Stimulated activated CD8-positive, alpha-beta memory T cell treated with anti-CD3 and anti-CD28 coated beads, Interleukin-15, amount 100 ng/mL, for 1 hour (primary cell): ENCODE data around the gene TXN.
A peak's percentile ranks its signal among the peaks of the same experiment; 100 is the strongest.

Experiments used
- DNase-seq: peaks from one replicate; pipeline ENCODE4 v3.0.0-alpha.2; 2020; ENCODE audit warnings: low read depth

TXN gene

DNA sequence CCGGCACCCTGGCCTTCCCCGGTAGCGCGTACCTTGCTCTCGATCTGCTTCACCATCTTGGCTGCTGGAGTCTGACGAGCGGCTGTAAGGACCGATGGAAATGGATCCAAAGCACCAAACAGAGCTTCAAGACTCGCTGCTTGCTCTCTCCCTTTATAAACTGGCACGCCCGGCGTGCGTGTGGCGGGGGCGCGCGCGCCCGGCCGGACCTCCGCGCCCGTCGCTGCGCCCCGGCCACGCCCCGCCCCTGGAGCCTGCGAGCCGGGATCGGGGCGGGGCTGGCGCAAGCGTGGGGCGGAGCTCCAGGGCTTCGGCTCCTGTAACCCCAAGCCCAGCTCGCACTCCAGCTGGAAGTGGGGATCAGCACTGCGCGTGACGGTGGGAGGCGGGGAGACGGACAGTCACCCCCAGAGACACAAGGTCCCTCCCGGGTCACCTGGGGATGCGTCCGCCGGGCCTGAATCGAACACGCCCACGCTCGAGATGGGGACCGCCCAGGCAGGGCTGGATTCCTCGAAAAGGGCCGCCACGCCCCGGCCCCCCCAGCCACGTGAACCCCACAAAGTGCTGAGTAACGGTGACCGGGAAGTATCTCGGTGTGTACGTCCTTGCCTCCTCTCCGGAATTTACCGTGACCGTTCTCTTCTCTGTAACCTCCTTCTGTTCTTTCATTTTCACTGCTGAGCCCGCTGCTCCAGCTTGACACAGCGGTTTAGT is at the start of gene TXN:
Gene TXN (minus strand): TSS at position 128 of the 717 bp plus-strand sequence. CDS start 72 bp downstream, at position 56.
- peak; percentile 60 for DNase-seq

DNA sequence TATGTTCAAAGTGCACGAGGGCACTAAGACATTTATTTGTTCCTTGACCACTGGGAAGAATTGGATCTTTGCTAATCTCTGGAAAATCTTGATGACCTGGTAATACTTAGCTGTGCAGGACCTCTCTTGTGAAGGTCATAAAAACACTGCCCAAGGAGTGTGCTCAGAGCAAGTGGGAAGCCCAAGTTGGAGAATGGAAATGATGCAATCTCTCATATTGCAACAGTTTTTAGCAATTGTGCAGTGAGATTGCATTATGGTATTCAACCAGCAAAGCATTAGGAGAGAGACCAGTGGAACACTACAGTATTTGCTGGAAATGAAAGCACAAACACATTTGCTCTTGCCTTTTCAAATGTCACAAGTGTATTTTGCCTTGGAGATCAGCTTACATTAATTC is 46.8 kb upstream of the TXN start:
- no peak for DNase-seq

DNA sequence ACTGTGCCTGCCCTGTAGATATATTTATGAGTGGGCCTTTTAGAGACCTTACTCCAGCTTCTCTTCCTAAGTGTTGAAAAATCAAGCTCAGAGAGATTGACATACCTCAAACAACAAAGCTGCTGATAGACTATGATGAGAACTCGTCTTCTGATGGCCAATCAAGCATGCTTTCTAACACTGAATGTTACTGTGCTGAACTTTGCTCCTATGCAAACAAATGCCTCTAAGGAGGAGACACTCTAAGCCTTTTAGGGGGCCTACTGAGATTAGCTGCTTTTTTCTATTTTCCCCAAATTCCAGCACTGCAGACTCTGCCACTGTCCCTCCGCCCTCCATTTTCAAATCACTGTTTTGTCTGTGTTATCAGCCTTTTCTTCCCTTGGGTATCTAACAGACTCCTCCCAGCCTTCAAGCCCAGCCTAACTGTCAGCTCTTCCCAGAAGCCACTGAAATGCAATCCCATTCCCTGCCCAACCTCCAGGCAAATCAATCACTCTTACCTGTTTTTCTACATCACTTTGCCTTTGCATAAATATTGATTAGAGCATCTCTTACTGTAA is 41.8 kb upstream of the TXN start:
- DNase-seq: no peak

DNA sequence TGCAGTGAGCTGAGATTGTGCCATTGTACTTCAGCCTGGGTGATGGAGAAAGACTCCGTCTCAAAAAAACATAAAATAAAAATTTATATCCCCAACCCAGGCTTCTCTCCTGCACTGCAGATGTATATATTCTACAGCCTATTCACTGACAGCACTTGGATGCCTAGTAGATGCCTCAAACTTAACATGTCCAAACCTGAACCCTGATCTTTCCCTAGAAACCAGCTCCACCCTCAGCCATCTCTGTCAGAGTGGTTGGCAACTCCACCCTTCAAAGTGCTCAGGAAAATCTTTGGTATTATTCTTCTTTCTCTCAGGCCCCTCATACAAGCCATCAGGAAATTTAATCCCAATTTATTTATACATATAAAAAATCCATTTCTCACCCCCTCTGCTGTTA is 36.9 kb upstream of the TXN start:
- DNase-seq: no peak

DNA sequence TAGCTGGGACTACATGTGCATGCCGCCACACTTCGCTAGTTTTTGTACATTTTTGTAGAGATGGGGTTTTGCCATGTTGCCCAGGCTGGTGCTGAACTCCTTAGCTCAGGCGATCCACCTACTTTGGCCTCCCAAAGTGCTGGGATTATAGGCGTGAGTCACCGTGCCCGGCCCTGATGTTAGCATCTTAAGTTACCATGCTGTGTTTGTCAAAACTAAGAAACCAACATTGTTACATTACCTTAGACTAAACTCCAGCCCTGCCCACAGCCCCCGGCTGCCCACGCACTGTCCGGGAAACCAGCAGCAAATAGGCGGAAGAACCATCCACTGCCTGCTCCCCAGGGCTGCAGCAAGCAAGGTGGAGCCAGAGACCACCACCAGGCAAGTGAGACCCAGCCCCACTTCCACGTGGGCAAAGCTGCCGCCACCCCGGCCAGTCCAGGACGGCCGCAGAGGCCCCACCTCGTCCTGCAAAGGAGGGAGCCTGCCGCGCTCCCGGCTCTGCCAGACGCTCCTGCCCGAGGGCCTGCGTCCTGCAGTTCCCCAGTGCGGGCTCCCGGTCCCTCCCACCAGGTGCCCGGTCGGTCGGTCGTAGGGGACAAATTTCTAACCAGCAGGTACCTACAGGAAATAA is 35.7 kb upstream of the TXN start:
- no peak for DNase-seq

DNA sequence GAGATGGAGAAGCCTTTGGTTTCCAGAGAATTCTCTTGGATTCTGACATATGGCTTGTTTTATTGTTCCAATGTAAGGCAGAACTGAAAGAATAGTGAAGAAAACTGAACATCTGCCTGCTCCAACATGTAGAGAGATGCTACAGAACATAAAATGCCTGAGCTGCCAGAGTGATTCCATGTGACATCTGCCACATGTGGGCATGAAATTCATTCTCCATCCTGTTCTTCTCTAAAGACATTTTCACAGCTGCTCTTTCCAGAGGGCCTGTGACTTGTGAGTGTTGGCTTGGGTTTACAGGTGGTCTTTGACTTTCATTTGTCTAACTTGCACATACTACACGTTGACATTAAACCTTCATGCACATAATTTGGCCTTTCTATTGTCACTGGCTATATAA is 33.7 kb upstream of the TXN start:
- no peak for DNase-seq

DNA sequence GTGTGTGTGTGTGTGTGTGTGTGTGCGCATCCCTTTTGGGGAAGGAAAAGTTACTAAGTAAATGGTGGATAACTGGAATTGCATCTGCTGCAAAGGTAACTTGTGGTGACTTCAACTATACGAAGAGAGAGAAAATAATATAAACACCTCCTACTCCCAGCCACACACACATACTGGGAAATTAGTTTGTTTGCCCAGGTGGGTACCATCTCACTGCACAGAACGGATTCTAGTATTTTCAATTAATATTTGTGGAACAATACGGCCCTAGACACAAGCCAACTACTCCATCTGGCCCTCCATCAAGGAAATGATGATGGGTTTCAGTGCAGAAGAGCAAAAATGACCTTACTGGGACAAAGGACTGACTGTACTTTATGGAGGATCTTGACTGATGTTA is 32.2 kb upstream of the TXN start:
- DNase-seq: no peak

DNA sequence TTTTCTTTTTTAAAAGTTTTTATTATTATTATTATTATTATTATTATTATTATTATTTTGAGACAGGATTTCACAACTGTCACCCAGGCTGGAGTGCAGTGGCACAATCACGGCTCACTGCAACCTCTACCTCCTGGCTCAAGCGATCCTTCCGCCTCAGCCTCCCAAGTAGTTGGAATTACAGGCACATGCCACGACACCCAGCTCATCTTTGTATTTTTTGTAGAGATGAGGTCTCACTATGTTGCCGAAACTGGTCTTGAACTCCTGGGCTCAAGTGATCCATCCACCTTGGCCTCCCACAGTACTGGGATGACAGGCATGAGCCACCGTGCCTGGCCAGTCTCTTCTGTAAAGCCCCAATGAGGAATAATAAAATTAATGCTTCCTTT is 31.0 kb upstream of the TXN start:
- DNase-seq: no peak

DNA sequence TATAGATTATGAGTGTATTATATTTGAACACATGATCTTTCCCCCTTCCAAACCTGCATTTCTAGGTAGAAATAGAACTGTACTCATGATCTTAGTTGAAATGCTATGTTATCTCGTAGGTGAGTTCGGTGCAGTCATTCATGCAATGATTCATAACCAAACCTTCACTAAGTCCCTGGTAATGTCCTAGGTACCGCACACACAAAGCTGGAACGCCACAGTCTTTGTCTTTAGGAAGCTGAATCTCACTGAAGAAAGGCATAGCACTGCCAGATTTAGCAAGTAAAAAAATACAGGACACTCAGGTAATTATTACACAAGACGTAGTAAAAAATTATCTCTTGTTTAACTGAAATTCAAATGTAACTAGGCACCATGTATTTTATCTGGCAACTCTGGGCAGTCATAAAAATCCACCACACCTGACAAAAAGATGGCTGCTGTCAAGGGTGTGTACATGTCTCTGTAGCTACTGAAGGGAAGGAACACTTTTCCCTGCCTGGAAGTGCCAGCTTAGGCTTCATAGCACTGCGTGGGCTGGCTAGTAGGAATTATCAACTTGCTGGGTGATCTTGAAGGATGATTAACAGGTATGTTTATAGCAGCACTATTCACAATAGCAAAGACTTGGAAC is 28.0 kb upstream of the TXN start:
- DNase-seq: no peak

DNA sequence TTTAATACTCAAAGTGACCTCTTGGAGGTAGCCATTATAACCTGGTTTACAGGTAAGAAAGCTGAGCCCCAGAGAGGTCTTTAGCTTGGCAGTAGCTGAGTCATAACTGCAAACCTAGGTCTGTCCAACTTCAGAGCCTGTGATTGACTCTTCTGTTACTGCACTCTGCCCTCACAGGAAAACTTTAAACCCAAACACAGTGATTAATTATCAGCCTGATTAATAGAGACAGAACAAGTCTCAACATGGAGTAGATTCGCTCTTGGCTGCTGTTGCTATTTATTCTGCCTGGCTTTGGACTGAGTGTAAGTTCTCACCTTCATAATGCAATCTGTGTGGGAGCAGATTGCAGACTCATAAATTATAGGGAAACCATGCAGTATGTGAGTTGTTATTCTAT is 27.4 kb upstream of the TXN start:
- DNase-seq: no peak

DNA sequence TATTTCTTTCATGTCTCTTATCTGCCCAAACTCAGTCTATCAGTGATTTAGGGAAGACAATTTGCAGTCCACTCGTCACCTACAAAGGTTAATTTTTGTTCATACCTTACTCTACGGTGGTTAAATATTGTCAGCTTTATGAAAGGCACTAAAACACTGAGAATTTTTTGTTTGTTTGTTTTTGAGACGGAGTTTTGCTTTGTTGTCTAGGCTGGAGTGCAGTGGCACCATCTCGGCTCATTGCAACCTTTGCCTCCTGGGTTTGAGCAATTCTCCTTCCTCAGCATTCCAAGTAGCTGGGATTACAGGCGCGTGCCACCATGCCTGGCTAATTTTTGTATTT is 26.4 kb upstream of the TXN start:
- no peak for DNase-seq

DNA sequence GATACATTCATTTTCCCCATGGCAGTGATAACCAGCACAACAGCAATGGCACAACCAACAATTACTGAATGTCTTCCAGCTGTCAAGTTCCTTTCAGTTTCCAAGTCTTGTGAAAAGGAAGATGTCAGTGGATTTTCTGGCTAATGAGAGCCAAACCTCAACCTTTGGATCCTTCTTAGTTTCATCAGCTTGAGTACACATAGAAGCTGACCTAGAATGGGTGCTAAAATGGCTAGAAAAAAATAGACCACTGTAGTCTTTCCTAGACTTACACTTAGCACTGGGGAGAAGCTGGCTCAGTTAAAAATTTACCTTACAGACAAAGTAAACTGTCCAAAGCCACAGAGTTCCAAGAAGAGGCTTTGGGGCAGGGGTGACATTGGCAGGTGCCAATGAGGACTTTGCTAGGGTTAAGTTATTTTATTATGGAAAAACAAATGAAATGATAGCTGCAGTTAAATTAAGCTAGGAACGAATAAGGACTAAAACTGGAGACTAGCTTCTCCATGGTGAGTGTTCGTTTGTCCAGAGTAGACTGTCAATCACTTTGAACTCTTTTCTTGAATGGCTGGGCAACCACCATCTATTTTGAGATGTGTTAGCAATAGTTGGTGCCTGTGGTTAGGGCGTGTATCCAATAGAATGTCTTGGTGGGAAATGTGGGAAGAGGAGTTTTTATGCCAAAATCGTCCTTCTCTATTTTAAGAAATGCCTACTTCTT is 25.9 kb upstream of the TXN start:
- DNase-seq: no peak

DNA sequence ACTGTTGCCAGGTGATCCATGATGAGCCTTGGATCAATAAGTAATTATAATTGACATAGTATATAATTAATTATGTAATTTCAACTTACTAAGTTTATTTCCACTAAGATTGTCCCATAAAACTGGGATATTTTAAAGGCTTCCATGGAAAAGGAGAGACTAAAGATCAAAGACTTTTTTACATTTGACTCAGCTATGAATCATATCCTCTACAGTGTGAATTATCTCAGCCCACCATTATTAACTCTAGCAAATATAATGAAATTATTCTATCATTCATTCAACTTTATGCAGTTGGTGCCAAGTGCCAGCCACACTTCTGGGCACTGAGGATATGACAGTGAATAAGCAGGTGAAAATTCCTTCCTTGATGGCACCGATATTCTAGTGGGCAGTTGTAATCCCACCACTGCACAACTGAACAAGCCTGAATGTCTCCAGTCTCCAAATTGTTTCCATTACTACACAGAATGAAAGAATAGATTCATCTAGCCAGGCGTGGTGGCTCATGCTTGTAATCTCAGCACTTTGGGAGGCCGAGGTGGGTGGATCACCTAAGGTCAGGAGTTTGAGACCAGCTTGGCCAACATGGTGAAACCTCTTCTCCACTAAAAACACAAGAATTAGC is 21.9 kb upstream of the TXN start:
- DNase-seq: no peak

DNA sequence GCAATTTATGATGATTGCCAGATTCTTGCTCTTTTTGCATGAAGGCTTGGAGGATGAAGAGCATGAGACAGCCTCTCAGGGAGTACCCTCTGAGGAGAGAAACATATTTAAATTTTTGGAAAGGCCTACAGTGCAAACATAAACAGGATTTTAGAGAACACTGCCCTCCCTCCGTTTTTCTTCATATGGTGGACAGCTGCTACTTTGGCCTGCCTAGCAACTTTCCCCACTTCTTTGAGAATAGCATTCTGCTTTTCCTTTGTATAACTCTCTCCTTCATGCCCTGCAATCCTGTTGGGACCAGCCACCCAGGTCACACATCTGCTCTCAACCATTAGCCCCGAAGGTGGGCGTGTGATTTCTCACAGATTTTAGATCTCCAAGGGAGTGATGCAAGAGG is 20.5 kb upstream of the TXN start:
- no peak for DNase-seq

DNA sequence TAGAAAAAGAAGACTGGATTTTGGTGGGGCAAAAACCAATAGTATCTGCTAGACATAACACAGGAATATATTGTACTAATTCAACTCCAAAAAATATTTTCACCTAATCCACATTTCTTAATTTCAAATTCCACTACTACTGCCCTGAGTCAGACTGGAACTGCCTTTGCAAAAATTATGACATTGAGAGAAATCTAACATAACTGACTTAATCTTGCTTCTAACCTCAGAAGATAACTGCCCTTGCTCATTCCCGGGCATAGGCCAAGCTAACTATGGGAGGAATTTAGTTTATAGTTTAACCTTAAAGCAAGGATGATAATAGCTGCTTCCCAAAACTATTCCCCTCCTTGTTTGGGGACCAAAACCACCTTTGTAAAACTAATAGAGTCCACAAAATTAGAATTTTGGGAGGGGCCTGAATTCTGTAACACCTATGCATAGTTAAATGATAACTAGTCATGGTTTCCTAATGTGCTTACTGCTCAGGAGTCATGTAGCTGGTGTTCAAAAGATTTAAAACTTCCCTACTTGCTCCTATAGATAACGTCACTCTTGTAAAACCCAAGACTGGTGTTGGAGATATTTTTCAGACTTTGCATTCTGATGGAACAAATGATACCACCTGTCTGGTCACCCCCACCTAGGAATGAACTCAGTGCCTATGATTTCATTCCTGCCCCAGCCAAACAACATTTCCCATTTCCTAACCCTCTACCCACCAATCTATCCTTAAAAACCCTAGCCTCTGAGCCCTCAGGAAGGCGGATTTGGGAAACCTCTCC is 14.1 kb upstream of the TXN start:
- DNase-seq: no peak

DNA sequence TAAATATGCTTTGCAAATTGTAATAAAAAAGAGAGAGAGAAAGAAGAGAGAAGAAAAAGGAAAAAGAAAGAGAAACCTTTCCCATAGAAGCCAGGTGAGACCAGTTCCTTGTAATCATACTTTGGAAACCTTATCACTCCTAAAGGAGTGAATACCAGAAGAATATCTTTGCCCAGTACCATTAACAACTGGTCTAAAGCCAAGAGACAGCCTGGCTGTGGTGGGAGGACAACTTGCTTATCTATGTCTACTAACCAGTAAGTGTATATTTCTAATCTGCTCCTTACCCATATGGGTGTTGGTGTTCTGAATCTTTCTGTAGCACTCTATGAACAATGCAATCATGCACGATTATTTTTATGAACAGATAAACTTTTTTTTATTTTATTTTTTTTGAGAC is 10.5 kb upstream of the TXN start:
- DNase-seq: no peak

DNA sequence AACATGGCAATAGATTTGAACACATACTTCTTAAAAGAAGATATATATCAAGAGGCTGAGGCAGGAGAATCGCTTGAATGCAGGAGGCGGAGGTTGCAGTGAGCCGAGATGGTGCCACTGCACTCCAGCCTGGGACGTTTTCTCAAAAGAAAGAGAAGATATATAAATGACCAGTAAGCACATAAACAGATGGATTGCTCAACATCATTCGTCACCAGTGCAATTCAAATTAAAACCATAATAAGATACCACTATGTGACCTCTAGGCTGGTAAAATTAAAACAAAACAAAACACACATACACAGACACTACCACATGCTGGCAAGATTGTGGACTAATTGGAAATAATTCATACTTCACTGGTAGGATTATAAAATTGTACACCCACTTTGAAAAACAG is 5.3 kb upstream of the TXN start:
- DNase-seq: no peak

DNA sequence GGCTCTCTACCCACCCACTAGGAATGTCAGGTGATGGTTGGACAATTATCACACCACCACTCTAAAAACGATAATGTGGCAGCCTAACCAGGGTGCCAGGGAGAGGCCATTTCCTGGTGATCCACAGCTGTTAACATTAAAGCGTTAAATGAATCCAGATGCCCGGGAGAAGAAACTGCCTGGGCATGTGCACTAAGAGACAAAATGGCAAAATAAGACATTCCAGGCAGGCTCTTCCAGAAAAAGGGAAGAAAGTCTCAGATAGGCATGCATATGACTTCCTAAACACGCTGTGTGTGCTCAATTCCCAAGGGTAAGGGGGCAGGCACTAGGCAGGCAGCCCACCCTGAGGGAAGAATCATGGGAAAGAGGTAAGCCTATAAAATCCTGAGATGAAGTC is 4.6 kb upstream of the TXN start:
- no peak for DNase-seq

DNA sequence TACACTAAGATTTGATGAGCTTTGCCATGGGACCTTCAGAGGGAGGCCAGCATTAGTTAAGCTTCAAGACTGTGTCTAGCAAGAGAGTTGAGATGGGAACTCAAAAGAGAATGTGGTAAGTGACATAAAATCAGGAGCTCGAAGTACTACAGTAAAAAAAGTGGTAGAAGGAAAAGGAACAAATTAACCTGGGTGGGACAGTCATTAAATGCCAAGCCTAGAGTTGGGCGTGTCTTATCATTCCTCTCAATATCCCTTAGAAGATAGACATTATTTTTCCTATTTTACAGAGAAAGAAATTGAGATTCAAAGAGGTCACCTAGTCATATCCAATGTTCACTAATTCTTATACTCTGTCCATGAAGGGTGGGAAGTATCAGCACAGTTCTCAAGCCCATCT is 3.3 kb upstream of the TXN start:
- DNase-seq: no peak

DNA sequence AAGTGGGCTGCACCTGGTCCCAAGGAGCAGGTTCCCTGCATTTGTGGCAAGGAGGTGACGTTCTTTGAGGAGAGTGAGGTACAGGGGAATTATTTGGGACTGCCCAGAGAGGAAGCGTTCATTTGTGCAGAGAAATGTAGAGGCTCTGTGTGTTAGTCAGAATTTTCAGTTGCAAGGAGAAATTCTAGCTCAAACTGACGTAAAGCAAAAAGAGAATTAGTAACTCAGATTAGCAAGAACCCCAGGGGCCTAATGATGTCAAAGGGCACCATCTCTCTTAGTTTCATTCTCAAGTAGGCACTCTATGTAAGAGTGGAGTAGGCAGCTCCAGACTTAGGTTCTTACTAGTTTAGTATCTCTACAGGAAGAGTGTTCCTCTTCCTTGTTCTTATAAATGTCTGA is 2.4 kb upstream of the TXN start:
- no peak for DNase-seq

DNA sequence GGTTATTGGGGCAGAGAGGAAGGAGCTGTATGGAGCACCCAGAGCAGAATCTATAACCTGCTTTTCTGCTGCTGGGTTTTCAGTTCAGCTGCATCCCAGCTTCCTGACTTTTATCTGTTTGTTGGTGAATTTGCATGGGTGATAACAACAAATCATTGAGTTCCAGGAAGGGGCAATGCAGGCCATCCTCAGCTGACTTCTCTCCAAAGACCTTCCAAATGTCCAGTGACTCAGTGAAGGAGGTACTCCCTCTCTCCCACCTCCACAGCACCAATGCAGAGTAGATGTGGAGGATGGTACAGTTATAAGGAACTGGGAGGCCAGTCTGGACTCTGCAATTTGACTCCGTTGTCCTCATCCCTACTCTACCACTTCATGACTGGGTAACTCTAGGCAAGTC is 1.6 kb upstream of the TXN start:
- no peak for DNase-seq
